Measurements from ENCODE around the gene CDC42BPA. TPM values are rescaled to one million over a fixed set of nuclear protein-coding genes. Genes with fewer than 3 reads are reported as not detected.
"Not testable (repeated sequence)": the region's sequence is repeated elsewhere in the genome, so short reads cannot be mapped to it uniquely, and the experiment has no call there.

CDC42BPA gene
- total RNA-seq, 1 donor from 2014 or later: 40.3 TPM

DNA sequence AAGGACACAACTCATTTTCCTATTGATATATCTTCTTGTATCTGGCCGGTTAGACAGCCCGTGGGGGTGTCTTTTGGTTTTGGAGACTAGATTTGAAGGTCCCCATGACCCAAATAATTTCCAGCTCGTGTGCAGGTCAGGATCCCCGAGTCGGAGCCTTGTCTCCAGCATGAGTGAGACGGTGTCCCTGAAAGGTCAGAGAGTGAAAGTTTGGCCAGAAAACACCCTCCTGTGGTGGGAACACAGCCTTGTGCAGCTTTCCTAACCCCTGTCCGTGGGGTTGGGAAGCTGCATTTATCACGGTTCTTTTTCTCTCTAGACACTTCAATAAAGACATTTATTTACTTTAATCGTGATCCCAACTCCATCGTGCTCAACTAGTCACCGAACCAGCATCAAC lies 360.6 kb downstream of the CDC42BPA start:
- intact Hi-C loops (cut with DNase I): no loop called here
- Histone ChIP-seq H3K4me3 (no peak overlapping the region), H3K27ac (no peak overlapping the region), H3K4me1 (no peaks in the 10 kb centered on the region), H3K36me3 (peaks cover 10% of the 10 kb centered on the region), H3K27me3 (ENCODE audit: low read depth) (no peaks in the 10 kb centered on the region), H3K9me3 (no peaks in the 10 kb centered on the region)
- TF ChIP-seq, protein P1, sequence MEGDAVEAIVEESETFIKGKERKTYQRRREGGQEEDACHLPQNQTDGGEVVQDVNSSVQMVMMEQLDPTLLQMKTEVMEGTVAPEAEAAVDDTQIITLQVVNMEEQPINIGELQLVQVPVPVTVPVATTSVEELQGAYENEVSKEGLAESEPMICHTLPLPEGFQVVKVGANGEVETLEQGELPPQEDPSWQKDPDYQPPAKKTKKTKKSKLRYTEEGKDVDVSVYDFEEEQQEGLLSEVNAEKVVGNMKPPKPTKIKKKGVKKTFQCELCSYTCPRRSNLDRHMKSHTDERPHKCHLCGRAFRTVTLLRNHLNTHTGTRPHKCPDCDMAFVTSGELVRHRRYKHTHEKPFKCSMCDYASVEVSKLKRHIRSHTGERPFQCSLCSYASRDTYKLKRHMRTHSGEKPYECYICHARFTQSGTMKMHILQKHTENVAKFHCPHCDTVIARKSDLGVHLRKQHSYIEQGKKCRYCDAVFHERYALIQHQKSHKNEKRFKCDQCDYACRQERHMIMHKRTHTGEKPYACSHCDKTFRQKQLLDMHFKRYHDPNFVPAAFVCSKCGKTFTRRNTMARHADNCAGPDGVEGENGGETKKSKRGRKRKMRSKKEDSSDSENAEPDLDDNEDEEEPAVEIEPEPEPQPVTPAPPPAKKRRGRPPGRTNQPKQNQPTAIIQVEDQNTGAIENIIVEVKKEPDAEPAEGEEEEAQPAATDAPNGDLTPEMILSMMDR (IDR thresholded peaks at IDR 0.05): no peak
- no peak for DNase-seq
- ATAC-seq: no peak

DNA sequence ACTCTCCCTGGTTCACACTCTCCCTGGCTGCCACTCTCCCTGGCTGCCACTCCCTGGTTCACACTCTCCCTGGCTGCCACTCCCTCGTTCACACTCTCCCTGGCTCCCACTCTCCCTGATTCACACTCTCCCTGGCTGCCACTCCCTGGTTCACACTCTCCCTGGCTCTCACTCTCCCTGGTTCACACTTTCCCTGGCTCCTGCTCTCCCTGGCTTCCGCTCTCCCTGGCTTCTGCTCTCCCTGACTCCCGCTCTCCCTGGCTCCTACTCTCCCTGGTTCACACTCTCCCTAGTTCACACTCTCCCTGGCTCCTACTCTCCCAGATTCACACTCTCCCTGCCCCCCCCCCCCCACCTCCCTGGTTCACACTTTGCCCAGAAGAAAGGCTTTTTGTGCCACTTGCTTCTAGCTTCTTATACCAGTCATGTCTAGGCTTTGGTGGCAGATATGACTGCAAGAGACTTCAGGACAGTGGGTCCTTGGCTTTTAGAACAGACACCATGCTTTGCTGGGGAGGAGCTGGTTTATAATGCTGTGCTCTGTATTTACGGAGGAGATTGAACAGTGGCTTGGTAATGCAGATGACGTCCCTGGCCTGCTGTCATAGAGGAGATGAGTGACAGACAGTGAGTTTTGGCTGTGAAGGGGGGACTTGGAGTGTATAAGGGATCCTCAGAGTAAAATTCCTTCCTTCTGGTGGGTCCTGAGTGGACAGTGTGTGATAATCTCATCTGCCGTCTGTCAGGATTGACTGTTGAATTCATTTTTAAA lies 361.2 kb downstream of the CDC42BPA start:
- Histone ChIP-seq H3K4me1 (no peaks in the 10 kb centered on the region), H3K9me3 (no peaks in the 10 kb centered on the region), H3K27me3 (ENCODE audit: low read depth) (no peaks in the 10 kb centered on the region), H3K36me3 (peaks cover 4% of the 10 kb centered on the region), H3K4me3 (no peak overlapping the region), H3K27ac (no peak overlapping the region)
- ATAC-seq: no peak
- no peak for DNase-seq
- TF ChIP-seq, protein P1 (IDR thresholded peaks at IDR 0.05): no peak
- intact Hi-C loops (cut with DNase I): no loop called here

GRCh38 chr1:226955857-226956256 lies 362.4 kb downstream of the CDC42BPA start:
- DNase-seq; H3K27ac ChIP-seq; H3K36me3 ChIP-seq; H3K9me3 ChIP-seq; intact Hi-C loops (cut with DNase I); H3K4me1 ChIP-seq; H3K4me3 ChIP-seq; H3K27me3 ChIP-seq (ENCODE audit: low read depth); ATAC-seq: not testable (repeated sequence)

- TF ChIP-seq, protein P1 (IDR thresholded peaks at IDR 0.05): no peak
- no peaks in the 10 kb centered on the region for H3K4me1 ChIP-seq
- no peak overlapping the region for H3K27ac ChIP-seq
- intact Hi-C loops (cut with DNase I): no loop called here
- H3K9me3 ChIP-seq: no peaks in the 10 kb centered on the region
- peak in 1 of 2 donors; percentile 16 for ATAC-seq
- H3K4me3 ChIP-seq: no peak overlapping the region
- no peaks in the 10 kb centered on the region for H3K27me3 ChIP-seq (ENCODE audit: low read depth)
- H3K36me3 ChIP-seq: no peaks in the 10 kb centered on the region
- DNase-seq: no peak
Measured at GRCh38 chr1:226954777-226955176, 363.5 kb downstream of the CDC42BPA start.

DNA sequence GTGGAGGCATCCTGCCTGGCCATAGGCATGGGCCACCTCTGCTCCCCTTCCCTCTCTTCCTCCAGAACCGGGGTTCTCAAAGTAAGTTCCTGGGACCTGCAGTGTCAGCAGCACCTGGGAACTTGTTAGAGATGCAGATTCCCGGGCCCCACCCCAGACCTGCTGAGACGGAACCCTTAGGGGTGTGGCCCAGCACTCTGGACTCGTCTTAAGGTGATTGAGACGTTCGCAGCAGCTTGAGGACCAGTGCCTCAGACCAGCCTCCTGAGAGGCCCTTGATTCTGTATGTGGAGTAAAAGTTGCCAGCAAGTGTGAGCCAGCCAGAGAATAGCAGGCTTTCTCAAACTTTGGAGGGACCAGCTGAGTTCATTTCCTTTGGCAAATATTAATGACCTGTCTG lies 364.0 kb downstream of the CDC42BPA start:
- TF ChIP-seq, protein P1 (IDR thresholded peaks at IDR 0.05): no peak
- no peak overlapping the region for H3K4me3 ChIP-seq
- H3K36me3 ChIP-seq: no peaks in the 10 kb centered on the region
- ATAC-seq: peak in 1 of 2 donors; percentile 35
- H3K9me3 ChIP-seq: no peaks in the 10 kb centered on the region
- intact Hi-C loops (cut with DNase I): no loop called here
- H3K4me1 ChIP-seq: no peaks in the 10 kb centered on the region
- no peaks in the 10 kb centered on the region for H3K27me3 ChIP-seq (ENCODE audit: low read depth)
- H3K27ac ChIP-seq: no peak overlapping the region
- DNase-seq: no peak

DNA sequence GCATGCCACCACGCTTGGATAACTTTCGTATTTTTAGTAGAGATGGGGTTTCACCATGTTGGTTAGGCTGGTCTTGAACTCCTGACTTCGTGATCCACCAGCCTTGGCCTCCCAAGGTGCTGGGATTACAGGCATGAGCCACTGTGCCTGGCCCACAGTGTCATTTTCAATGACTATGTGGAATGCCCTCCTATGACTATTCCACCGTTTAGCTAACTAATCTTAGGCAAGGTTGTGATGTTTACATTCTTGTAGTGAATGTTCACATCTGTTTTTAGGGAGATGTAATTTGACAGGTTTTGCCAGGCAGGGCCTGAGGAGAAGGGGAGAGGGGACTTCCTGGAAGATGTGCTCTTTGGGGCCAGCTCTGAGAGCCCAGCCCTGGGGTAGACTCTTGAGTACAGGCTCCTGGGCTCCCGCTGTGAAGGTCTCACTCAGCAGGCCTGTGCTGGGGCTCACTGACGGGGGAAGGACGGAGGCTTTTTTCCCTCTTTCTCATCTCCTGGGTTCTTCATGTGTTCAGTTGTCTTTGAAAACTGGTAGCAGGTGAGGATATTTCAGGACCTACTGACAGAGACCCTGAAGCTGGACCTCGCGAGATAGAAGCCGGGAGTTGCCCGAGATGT lies 365.0 kb downstream of the CDC42BPA start:
- Histone ChIP-seq H3K9me3 (no peaks in the 10 kb centered on the region), H3K27ac (no peak overlapping the region), H3K27me3 (ENCODE audit: low read depth) (no peaks in the 10 kb centered on the region), H3K4me1 (no peaks in the 10 kb centered on the region), H3K36me3 (no peaks in the 10 kb centered on the region), H3K4me3 (no peak overlapping the region)
- ATAC-seq (no peak), DNase-seq (no peak)
- TF ChIP-seq, protein P1 (IDR thresholded peaks at IDR 0.05): no peak
- intact Hi-C loops (cut with DNase I): no loop called here
